ENCODE results near the gene TRPM3. TPM values are rescaled to one million over a fixed set of nuclear protein-coding genes. Genes with fewer than 3 reads are reported as not detected.

Gene TRPM3
- total and polyA plus RNA-seq, 2 of the 13 experiments (the other 11 are each of a cell fraction or from before 2014, with no cell fraction given) = not detected

- no peak for ATAC-seq
- Histone ChIP-seq H3K27me3 (ENCODE audit: control insufficient read depth in 1 of 2, insufficient read depth in 2 of 2, low read length in 2 of 2) (no peaks in the 10 kb centered on the region), H3K4me3 (replicated peaks in 1 of 3; ENCODE audit: insufficient read depth in 1 of 3, low read depth in 2 of 3, low read length in 3 of 3) (no peak overlapping the region), H3K79me2 (ENCODE audit: insufficient read depth, low read length) (no peaks in the 10 kb centered on the region), H2AFZ (ENCODE audit: low read length) (no peak overlapping the region), H3K4me1 (ENCODE audit: insufficient read depth, low read length) (no peaks in the 10 kb centered on the region), H3K36me3 (replicated peaks in 1 of 2; ENCODE audit: control insufficient read depth in 1 of 2, insufficient read depth in 2 of 2, low read length in 2 of 2) (no peaks in the 10 kb centered on the region), H3K4me2 (ENCODE audit: low read depth, low read length) (no peak overlapping the region), H4K20me1 (ENCODE audit: insufficient read depth, low read length) (no peaks in the 10 kb centered on the region), H3K9ac (ENCODE audit: insufficient read depth, low read depth, low read length) (no peak overlapping the region), H3K9me3 (ENCODE audit: low read length) (peaks cover 7% of the 10 kb centered on the region; the same call in 1 of the 2 replicates), H3K27ac (ENCODE audit: extremely low read length, insufficient read depth, low read length) (no peak overlapping the region)
- 0% methylated on average over 1 of the region's 1 CpG for WGBS (ENCODE audit: low lambda C conversion rate)
- POLR2A ChIA-PET = no interaction called here
- no peak for DNase-seq (ENCODE audit: low spot score)
- no TSS peak for BruUV-seq (replicated peaks)
- CTCF ChIA-PET (ENCODE audit: low intra/inter-chr PET ratio, low total read pairs) = no interaction called here
- intact Hi-C loops (cut with micrococcal nuclease; ENCODE audit: unreplicated experiment) = no loop called here
- TF ChIP-seq GPN1 (CRISPR knock-in tag; IDR thresholded peaks at IDR 0.05; ENCODE audit: borderline replicate concordance) (no peak), ZHX1 (CRISPR knock-in tag; IDR thresholded peaks at IDR 0.05; ENCODE audit: low read depth) (no peak), ZSCAN20 (CRISPR knock-in tag; IDR thresholded peaks at IDR 0.05; ENCODE audit: borderline replicate concordance) (no peak), ZSCAN12 (CRISPR knock-in tag; IDR thresholded peaks at IDR 0.05) (no peak), ATF1 (CRISPR knock-in tag; IDR thresholded peaks at IDR 0.05) (no peak), MBD4 (IDR thresholded peaks at IDR 0.05; ENCODE audit: borderline replicate concordance, low read length) (no peak), E2F1 (CRISPR knock-in tag; IDR thresholded peaks at IDR 0.05) (no peak), ATF7 (IDR thresholded peaks at IDR 0.05) (no peak), ATF7 (CRISPR knock-in tag; IDR thresholded peaks at IDR 0.05) (no peak), SMARCC2 (IDR thresholded peaks at IDR 0.05) (no peak), ZNF776 (CRISPR knock-in tag; IDR thresholded peaks at IDR 0.05) (no peak), CC2D1A (CRISPR knock-in tag; IDR thresholded peaks at IDR 0.05) (no peak), MXD1 (CRISPR knock-in tag; IDR thresholded peaks at IDR 0.05) (no peak), CEBPZ (IDR thresholded peaks at IDR 0.05; ENCODE audit: low read length) (no peak), MEIS1 (CRISPR knock-in tag; IDR thresholded peaks at IDR 0.05; ENCODE audit: borderline replicate concordance) (no peak), CENPBD1 (CRISPR knock-in tag; IDR thresholded peaks at IDR 0.05; ENCODE audit: borderline replicate concordance, low read depth) (no peak)
- FAIRE-seq = no peak
- in situ Hi-C loops (cut with HindIII; ENCODE audit: extremely low pct_ligation_motif_present, low pct_unique_long_range_greater_than_20kb) = no loop called here
Observed at GRCh38 chr9:70654144-70654543, 467.3 kb downstream of the TRPM3 start.

All from HepG2 (cell line).